Stimulated activated naive CD8-positive, alpha-beta T cell treated with anti-CD3 and anti-CD28 coated beads, Interleukin-15, amount 100 ng/mL, for 72 hours (primary cell): Measurements from ENCODE around the gene SRGAP2C.
A peak's percentile ranks its signal among the peaks of the same experiment; 100 is the strongest.
"Not testable (repeated sequence)": the region's sequence is repeated elsewhere in the genome, so short reads cannot be mapped to it uniquely, and the experiment has no call there.

Experiments used
- ATAC-seq: fragments of 150-1000 bp; cut with Tn5 transposase; 2 replicates; pipeline ENCODE4 v1.10.0; 2021; ENCODE audit warnings: mild to moderate bottlenecking, moderate library complexity
- DNase-seq, 2 donors: peaks; one replicate each; pipeline ENCODE4 v3.0.0; 2021 to 2022
- H3K27ac Mint-ChIP-seq, 2 donors: one replicate each; pipeline ENCODE4 v1.8.0; 2022; ENCODE audit warnings: mild to moderate bottlenecking in 2 of 2, mixed read lengths in 2 of 2, moderate library complexity in 2 of 2
- H3K27me3 Mint-ChIP-seq: one replicate; pipeline ENCODE4 v1.8.0; 2022; ENCODE audit warnings: mixed read lengths
- H3K4me1 Mint-ChIP-seq: one replicate; pipeline ENCODE4 v1.8.0; 2022; ENCODE audit warnings: mild to moderate bottlenecking, mixed read lengths
- H3K4me3 Mint-ChIP-seq, 2 donors: one replicate each; pipeline ENCODE4 v1.8.0; 2022; ENCODE audit warnings: mild to moderate bottlenecking in 2 of 2, mixed read lengths in 2 of 2, moderate library complexity in 1 of 2
- H3K9me3 Mint-ChIP-seq, 2 donors: one replicate each; pipeline ENCODE4 v1.8.0; 2022; ENCODE audit warnings: mixed read lengths in 2 of 2

Gene SRGAP2C

GRCh38 chr1:121386319-121386948 lies 201.7 kb downstream of the SRGAP2C start:
- H3K27me3 Mint-ChIP-seq, DNase-seq, H3K9me3 Mint-ChIP-seq, H3K27ac Mint-ChIP-seq, H3K4me1 Mint-ChIP-seq, ATAC-seq, H3K4me3 Mint-ChIP-seq: not testable (repeated sequence)

DNA sequence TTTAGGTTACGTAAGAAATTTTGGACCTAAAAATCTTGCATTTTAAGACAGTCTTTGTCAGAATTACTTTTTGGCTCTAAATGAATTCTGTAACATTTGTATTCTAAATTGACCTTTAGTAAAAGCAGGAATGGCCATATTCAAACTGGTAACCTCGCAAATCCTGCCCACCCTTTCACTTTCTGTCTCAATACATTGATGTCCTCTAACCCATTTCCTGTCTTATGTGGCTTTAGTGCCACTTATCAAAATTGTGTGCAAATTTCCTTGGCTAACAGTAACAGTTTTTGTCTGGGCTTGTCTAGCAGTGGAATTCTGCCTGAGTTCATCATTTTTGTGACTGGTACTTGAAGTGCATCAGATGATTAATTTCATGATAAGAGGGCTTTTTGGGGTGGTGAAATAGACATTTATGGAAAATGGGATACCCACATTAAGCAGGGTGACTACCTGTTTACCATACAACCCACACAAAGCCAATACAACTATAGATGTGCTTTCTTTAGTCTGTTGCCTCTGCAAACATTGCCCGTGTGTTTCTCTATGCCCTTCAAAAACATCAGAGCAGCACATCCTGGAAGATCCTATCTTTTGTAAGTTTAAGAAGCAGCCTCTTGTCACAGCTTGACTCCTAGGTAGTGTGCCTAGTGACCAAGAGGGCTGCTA lies 205.3 kb downstream of the SRGAP2C start:
- not testable (repeated sequence) for H3K27me3 Mint-ChIP-seq, H3K4me3 Mint-ChIP-seq, H3K27ac Mint-ChIP-seq, H3K9me3 Mint-ChIP-seq, DNase-seq, H3K4me1 Mint-ChIP-seq
- ATAC-seq = peak; percentile 75

DNA sequence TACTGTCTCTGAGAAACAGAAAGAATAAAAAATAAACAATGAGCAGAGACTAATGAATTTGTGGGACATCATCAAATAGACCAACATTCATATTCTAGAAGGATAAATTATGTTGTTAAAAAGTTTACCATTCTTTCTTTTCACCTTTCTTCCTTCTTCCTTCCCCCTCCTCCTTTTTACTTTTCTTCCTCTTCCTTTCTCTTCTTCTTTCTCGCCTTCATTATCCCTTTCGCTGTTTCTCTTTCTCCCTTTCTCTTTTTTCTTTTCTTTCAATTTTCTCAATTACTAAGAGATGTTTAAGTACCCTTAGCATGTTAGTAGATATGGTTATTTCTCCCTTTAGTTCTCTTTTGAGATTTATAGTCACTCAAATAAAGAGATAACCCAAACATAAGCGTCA lies 207.4 kb downstream of the SRGAP2C start:
- not testable (repeated sequence) for H3K4me3 Mint-ChIP-seq, H3K4me1 Mint-ChIP-seq, H3K27ac Mint-ChIP-seq, ATAC-seq, H3K9me3 Mint-ChIP-seq, H3K27me3 Mint-ChIP-seq, DNase-seq

DNA sequence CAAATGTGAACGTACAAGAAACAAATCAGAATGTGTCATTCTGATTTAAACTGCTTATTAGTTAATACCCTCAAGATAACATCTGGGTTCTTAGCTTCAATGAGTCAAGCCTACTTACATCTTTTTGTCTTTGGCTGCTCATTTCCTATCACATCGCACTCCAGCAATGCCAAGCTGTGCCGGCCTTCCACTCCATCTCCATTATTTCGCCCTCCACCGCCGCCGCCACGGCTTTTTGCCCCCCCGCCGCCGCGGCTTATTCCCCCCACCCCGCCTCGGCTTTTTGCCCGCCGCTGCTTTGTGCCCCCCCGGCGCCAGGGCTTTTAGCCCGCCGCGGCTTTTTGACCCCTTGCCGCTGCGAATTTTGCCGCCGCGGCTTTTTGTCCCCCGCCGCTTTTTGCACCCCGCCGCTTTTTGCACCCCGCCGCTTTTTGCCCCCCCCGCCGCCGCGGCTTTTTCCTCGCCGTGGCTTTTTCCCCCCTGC lies 211.0 kb downstream of the SRGAP2C start:
- Mint-ChIP-seq H3K4me1 (peaks cover 15% of the 10 kb centered on the region), H3K27me3 (peaks cover 22% of the 10 kb centered on the region), H3K4me3 (peak overlapping the region; percentile 67 to 69), H3K27ac (peak overlapping the region in 1 of 2 donors; percentile 75), H3K9me3 (peaks cover 10 to 11% of the 10 kb centered on the region in 2 donors)
- not testable (repeated sequence) for ATAC-seq, DNase-seq

GRCh38 chr1:121396335-121397081 lies 211.7 kb downstream of the SRGAP2C start:
- H3K27ac Mint-ChIP-seq = peak overlapping the region; percentile 95
- H3K27me3 Mint-ChIP-seq = peaks cover 30% of the 10 kb centered on the region
- peak; percentile 21 to 29 for DNase-seq
- peaks cover 22% of the 10 kb centered on the region for H3K4me1 Mint-ChIP-seq
- not testable (repeated sequence) for ATAC-seq
- peaks cover 17 to 19% of the 10 kb centered on the region in 2 donors for H3K9me3 Mint-ChIP-seq
- peak overlapping the region; percentile 91 to 95 for H3K4me3 Mint-ChIP-seq

DNA sequence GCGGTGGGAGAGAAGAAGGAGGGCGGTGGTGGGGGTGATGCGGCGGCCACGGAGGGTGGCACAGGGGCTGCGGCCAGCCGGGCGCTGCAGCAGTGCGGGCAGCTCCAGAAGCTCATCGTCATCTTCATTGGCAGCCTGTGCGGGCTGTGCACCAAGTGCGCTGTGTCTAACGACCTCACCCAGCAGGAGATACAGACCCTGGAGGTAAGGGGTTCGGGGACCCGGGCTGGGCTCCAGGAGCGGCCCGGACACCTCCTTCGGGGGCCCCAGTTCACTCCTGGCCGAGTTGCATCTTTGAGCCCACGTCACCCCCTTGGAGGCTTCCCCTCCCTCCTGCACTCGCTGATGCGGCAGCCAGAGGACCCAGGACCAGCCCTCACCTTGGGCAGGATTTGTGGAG lies 212.3 kb downstream of the SRGAP2C start:
- peaks cover 30% of the 10 kb centered on the region for H3K27me3 Mint-ChIP-seq
- peak overlapping the region in 1 of 2 donors; percentile 27 for H3K27ac Mint-ChIP-seq
- not testable (repeated sequence) for DNase-seq, ATAC-seq
- peaks cover 22% of the 10 kb centered on the region for H3K4me1 Mint-ChIP-seq
- H3K4me3 Mint-ChIP-seq = peak overlapping the region; percentile 91 to 95
- H3K9me3 Mint-ChIP-seq = peaks cover 17 to 19% of the 10 kb centered on the region in 2 donors

- ATAC-seq, DNase-seq, H3K27ac Mint-ChIP-seq, H3K4me3 Mint-ChIP-seq: not testable (repeated sequence)
- Mint-ChIP-seq H3K9me3 (peaks cover 17 to 19% of the 10 kb centered on the region in 2 donors), H3K4me1 (peaks cover 22% of the 10 kb centered on the region), H3K27me3 (peaks cover 30% of the 10 kb centered on the region)
Observed at GRCh38 chr1:121399193-121399592, 214.4 kb downstream of the SRGAP2C start.

GRCh38 chr1:121400108-121400507 lies 215.3 kb downstream of the SRGAP2C start:
- Mint-ChIP-seq H3K9me3 (peaks cover 17 to 19% of the 10 kb centered on the region in 2 donors), H3K27me3 (peaks cover 30% of the 10 kb centered on the region), H3K4me1 (peaks cover 22% of the 10 kb centered on the region), H3K27ac (peak overlapping the region; percentile 92 to 94), H3K4me3 (peak overlapping the region; percentile 1 to 46)
- DNase-seq, ATAC-seq: not testable (repeated sequence)

DNA sequence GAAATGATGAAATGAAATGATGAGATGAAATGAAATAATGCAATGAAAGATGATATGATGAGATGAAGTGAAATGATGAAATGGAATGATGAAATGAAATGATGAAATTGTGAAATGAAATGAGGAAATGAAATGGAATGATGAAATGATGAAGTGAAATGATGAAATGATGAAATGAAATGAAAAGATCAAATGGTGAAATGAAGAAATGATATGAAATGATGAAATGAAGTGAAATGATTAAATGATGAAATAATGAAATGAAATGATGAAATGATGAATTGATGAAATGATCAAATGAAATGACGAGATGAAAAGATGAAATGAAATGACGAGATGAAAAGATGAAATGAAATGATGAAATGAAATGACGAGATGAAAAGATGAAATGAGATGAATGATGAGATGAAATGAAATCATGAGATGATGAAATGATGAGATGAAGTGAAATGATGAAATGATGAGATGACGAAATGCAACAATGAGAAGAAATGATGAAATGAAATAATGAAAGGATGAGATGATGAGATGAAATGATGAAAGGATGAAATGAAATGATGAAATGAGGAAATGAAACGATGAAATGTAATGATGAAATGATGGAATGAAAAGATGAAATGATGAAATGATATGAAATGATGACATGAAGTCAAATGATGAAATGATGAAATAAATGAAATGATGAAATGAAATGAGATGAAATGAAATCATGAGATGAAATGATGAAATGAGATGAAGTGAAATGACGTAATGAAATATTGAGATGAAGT lies 216.0 kb downstream of the SRGAP2C start:
- Mint-ChIP-seq H3K4me1 (peaks cover 22% of the 10 kb centered on the region), H3K9me3 (peaks cover 17 to 19% of the 10 kb centered on the region in 2 donors), H3K27me3 (peaks cover 30% of the 10 kb centered on the region), H3K27ac (peak overlapping the region; percentile 92 to 94), H3K4me3 (peak overlapping the region; percentile 46 to 57)
- DNase-seq, ATAC-seq: not testable (repeated sequence)

DNA sequence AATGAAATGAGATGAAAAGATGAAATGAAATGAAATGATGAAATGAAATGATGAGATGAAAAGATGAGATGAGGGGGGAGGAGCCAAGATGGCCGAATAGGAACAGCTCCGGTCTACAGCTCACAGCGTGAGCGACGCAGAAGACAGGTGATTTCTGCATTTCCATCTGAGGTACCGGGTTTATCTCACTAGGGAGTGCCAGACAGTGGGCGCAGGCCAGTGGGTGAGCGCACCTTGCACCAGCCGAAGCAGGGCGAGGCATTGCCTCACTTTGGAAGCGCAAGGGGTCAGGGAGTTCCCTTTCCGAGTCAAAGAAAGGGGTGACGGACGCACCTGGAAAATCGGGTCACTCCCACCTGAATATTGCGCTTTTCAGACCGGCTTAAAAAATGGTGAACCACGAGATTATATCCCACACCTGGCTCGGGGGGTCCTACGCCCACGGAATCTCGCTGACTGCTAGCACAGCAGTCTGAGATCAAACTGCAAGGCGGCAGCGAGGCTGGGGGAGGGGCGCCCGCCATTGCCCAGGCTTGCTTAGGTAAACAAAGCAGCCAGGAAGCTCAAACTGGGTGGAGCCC lies 216.7 kb downstream of the SRGAP2C start:
- Mint-ChIP-seq H3K27ac (peak overlapping the region; percentile 92 to 94), H3K27me3 (peaks cover 27% of the 10 kb centered on the region), H3K9me3 (peaks cover 17 to 19% of the 10 kb centered on the region in 2 donors), H3K4me3 (peak overlapping the region; percentile 46 to 57), H3K4me1 (peaks cover 22% of the 10 kb centered on the region)
- DNase-seq = peak in 1 of 2 donors; percentile 9
- not testable (repeated sequence) for ATAC-seq

- H3K27me3 Mint-ChIP-seq = peaks cover 20% of the 10 kb centered on the region
- not testable (repeated sequence) for H3K4me3 Mint-ChIP-seq, H3K27ac Mint-ChIP-seq, ATAC-seq, DNase-seq
- peaks cover 16% of the 10 kb centered on the region for H3K4me1 Mint-ChIP-seq
- peaks cover 17 to 19% of the 10 kb centered on the region in 2 donors for H3K9me3 Mint-ChIP-seq
Observed at GRCh38 chr1:121403254-121403653, 218.5 kb downstream of the SRGAP2C start.

DNA sequence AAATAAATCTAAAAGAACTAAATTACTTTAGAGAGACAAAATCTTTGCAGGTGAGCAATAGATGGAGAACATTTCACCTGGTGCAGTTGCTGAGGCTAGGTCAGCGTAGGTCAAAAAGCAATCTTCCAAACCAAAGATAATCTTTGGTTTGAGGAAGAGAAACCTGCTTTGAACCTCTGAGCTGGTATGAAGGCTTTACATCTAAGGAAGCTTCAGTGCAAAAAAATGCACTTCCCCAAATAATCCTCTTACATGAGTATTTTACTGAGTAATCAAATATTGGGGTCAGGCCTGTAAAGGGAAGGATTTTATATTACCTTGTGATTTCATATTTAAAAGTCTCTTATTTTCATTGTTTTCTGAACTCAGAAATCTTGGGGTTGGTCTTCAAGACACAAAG lies 223.6 kb downstream of the SRGAP2C start:
- Mint-ChIP-seq H3K9me3 (no peaks in the 10 kb centered on the region), H3K27ac (no peak overlapping the region), H3K4me1 (no peaks in the 10 kb centered on the region), H3K4me3 (no peak overlapping the region), H3K27me3 (peaks cover 28% of the 10 kb centered on the region)
- ATAC-seq (no peak), DNase-seq (no peak)

GRCh38 chr1:121413821-121414220 lies 229.0 kb downstream of the SRGAP2C start:
- ATAC-seq (no peak), DNase-seq (no peak)
- Mint-ChIP-seq H3K4me1 (no peaks in the 10 kb centered on the region), H3K27me3 (peaks cover 43% of the 10 kb centered on the region), H3K9me3 (no peaks in the 10 kb centered on the region), H3K27ac (no peak overlapping the region), H3K4me3 (no peak overlapping the region)

GRCh38 chr1:121414905-121415304 lies 230.1 kb downstream of the SRGAP2C start:
- Mint-ChIP-seq H3K4me1 (no peaks in the 10 kb centered on the region), H3K27ac (no peak overlapping the region), H3K27me3 (peaks cover 53% of the 10 kb centered on the region), H3K9me3 (no peaks in the 10 kb centered on the region), H3K4me3 (no peak overlapping the region)
- no peak for DNase-seq
- no peak for ATAC-seq
